Glutamatergic neuron (in vitro differentiated cells): ENCODE data around the gene EME2. TPM values are rescaled to one million over a fixed set of nuclear protein-coding genes. Genes with fewer than 3 reads are reported as not detected.

ENCODE experiments used
- microRNA-seq: library from miRNA; unstranded; fragments of <30 nt; microRNA quantifications from one replicate; pipeline ENCODE4, GENCODE V29; 2020; ENCODE audit not compliant: unreplicated experiment
- total RNA-seq: library from RNA; stranded (reverse); fragmentation: NEBNext Ultra II Directional; extraction: Animal tissue kit (Norgen Biotek cat#: 25700); gene quantifications from one replicate; pipeline ENCODE4 v1.2.1, GENCODE V29; 2021; ENCODE audit not compliant: unreplicated experiment

The EME2 gene
- total RNA-seq, 1 donor from 2014 or later, result 68.7 TPM

Small RNAs within 50 kb of the gene (microRNA-seq; reads per million reads assigned to microRNA genes)
- gene MIR3177, result 192 reads per million, percentile 80 among the genes with 10 or more reads in this experiment

Other genes with a start within 250 kb of the EME2 start
- gene TMEM204, start 239.1 kb upstream of the EME2 start, total RNA-seq, result 0.22 TPM
- gene IFT140, start 160.7 kb upstream of the EME2 start, total RNA-seq, result 33.4 TPM
- 52.4 TPM for gene CRAMP1, start 160.4 kb upstream of the EME2 start, total RNA-seq
- 72.9 TPM for gene JPT2, start 94.5 kb upstream of the EME2 start, total RNA-seq
- gene MAPK8IP3, start 66.6 kb upstream of the EME2 start, total RNA-seq, result 281 TPM
- gene NME3, start 1.3 kb upstream of the EME2 start, total RNA-seq, result 79.1 TPM
- gene MRPS34, start 324 bp downstream of the EME2 start, total RNA-seq, result 75.1 TPM
- gene SPSB3, start 9.8 kb downstream of the EME2 start, total RNA-seq, result 80.4 TPM
- 66.1 TPM for gene NUBP2, start 10.2 kb downstream of the EME2 start, total RNA-seq
- gene IGFALS, start 20.9 kb downstream of the EME2 start, total RNA-seq, result 0.39 TPM
- gene HAGH, start 54.0 kb downstream of the EME2 start, total RNA-seq, result 99.6 TPM
- 26.5 TPM for gene FAHD1, start 54.4 kb downstream of the EME2 start, total RNA-seq
- 2.4 TPM for gene MEIOB, start 99.4 kb downstream of the EME2 start, total RNA-seq
- gene HS3ST6, start 145.6 kb downstream of the EME2 start, total RNA-seq, result 7.8 TPM
- gene MSRB1, start 170.4 kb downstream of the EME2 start, total RNA-seq, result 50.9 TPM
- gene RPL3L, start 181.9 kb downstream of the EME2 start, total RNA-seq, result not detected
- 302 TPM for gene NDUFB10, start 186.7 kb downstream of the EME2 start, total RNA-seq
- gene RPS2, start 192.0 kb downstream of the EME2 start, total RNA-seq, result 1,772 TPM
- gene RNF151, start 194.0 kb downstream of the EME2 start, total RNA-seq, result not detected
- 26.8 TPM for gene TBL3, start 199.2 kb downstream of the EME2 start, total RNA-seq
- gene NOXO1, start 208.7 kb downstream of the EME2 start, total RNA-seq, result 1.3 TPM
- 26.0 TPM for gene GFER, start 211.4 kb downstream of the EME2 start, total RNA-seq
- gene SYNGR3, start 217.2 kb downstream of the EME2 start, total RNA-seq, result 45.7 TPM
- 90.4 TPM for gene ZNF598, start 237.0 kb downstream of the EME2 start, total RNA-seq
- gene NPW, start 247.0 kb downstream of the EME2 start, total RNA-seq, result 0.91 TPM